Nephron (organoid): Measurements from ENCODE around the gene KRTAP10-3.
A peak's percentile ranks its signal among the peaks of the same experiment; 100 is the strongest.

Experiments used
- H3K27ac Mint-ChIP-seq, 3 experiments: 2 replicates each; pipeline ENCODE4 v1.8.0; 2020; ENCODE audit warnings: mixed read lengths in 3 of 3, mild to moderate bottlenecking in 2 of 3, moderate library complexity in 1 of 3
- H3K27me3 Mint-ChIP-seq: 2 replicates; pipeline ENCODE4 v1.8.0; 2021; ENCODE audit warnings: low read depth, mild to moderate bottlenecking, moderate library complexity, mixed read lengths
- H3K36me3 Mint-ChIP-seq: 2 replicates; pipeline ENCODE4 v1.8.0; 2020; ENCODE audit warnings: low read depth, mixed read lengths
- H3K4me1 Mint-ChIP-seq: 2 replicates; pipeline ENCODE4 v1.8.0; 2020; ENCODE audit warnings: mixed read lengths
- H3K4me3 Mint-ChIP-seq, 3 experiments: 2 replicates each; pipeline ENCODE4 v1.8.0; 2020; ENCODE audit warnings: mild to moderate bottlenecking in 3 of 3, mixed read lengths in 3 of 3, moderate library complexity in 2 of 3
- H3K9me3 Mint-ChIP-seq: 2 replicates; pipeline ENCODE4 v1.8.0; 2020; ENCODE audit warnings: mixed read lengths
- CTCF ChIP-seq, 3 experiments: fragments of 200-600 bp; sonication (generic); IDR thresholded peaks; one replicate each; pipeline ENCODE4 v1.5.0; 2021; ENCODE audit warnings: antibody characterized with exemption in 3 of 3; ENCODE audit not compliant: unreplicated experiment in 3 of 3

KRTAP10-3 gene

GRCh38 chr21:44518686-44519085 is 39.9 kb downstream of the KRTAP10-3 start:
- no peaks in the 10 kb centered on the region for H3K27me3 Mint-ChIP-seq
- no peaks in the 10 kb centered on the region for H3K9me3 Mint-ChIP-seq
- H3K36me3 Mint-ChIP-seq: peaks cover 4% of the 10 kb centered on the region
- H3K4me1 Mint-ChIP-seq: no peaks in the 10 kb centered on the region
- no peak for TF ChIP-seq CTCF (IDR thresholded peaks at IDR 0.05; ENCODE audit: unreplicated experiment in 3 of 3)
- H3K27ac Mint-ChIP-seq: no peak overlapping the region
- H3K4me3 Mint-ChIP-seq: peak overlapping the region in 2 of 3 experiments; percentile 19 to 24

- H3K27me3 Mint-ChIP-seq: peaks cover 4% of the 10 kb centered on the region
- peak overlapping the region in 2 of 3 experiments; percentile 20 to 46 for H3K27ac Mint-ChIP-seq
- H3K9me3 Mint-ChIP-seq: no peaks in the 10 kb centered on the region
- H3K4me3 Mint-ChIP-seq: peak overlapping the region; percentile 68 to 83 (median 82)
- TF ChIP-seq CTCF (IDR thresholded peaks at IDR 0.05; ENCODE audit: unreplicated experiment in 3 of 3): no peak
- H3K36me3 Mint-ChIP-seq: peaks cover 4% of the 10 kb centered on the region
- H3K4me1 Mint-ChIP-seq: no peaks in the 10 kb centered on the region
These were observed 41.3 kb downstream of the KRTAP10-3 start for GRCh38 chr21:44517175-44517899.

GRCh38 chr21:44516828-44517174 is 41.8 kb downstream of the KRTAP10-3 start:
- H3K27ac Mint-ChIP-seq: peak overlapping the region in 1 of 3 experiments; percentile 20
- TF ChIP-seq CTCF (IDR thresholded peaks at IDR 0.05; ENCODE audit: unreplicated experiment in 3 of 3): no peak
- no peaks in the 10 kb centered on the region for H3K4me1 Mint-ChIP-seq
- H3K27me3 Mint-ChIP-seq: peaks cover 4% of the 10 kb centered on the region
- H3K36me3 Mint-ChIP-seq: peaks cover 4% of the 10 kb centered on the region
- no peaks in the 10 kb centered on the region for H3K9me3 Mint-ChIP-seq
- H3K4me3 Mint-ChIP-seq: peak overlapping the region; percentile 68 to 83 (median 82)

DNA sequence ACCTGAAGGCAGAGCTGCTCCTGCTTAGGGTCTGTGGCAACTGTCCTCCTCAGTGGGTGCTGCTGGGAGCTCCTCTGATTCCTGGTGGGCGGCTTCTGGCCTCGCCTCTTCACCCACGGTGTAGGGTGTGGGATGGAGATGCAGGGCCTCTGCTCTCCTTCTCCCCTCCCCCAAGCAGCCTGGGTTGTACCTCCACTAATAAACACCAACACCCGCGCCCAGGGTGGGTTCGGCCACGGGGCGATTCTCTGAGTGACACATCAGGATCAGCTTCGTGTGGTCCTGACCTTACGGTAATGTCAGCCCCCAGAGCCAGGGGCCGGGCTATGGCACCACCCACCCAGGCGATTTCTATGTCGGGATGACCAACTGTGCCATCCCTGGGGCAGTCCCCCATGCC is 42.3 kb downstream of the KRTAP10-3 start:
- Mint-ChIP-seq H3K4me3 (no peak overlapping the region), H3K27me3 (peaks cover 4% of the 10 kb centered on the region), H3K9me3 (no peaks in the 10 kb centered on the region), H3K27ac (no peak overlapping the region), H3K36me3 (peaks cover 4% of the 10 kb centered on the region), H3K4me1 (no peaks in the 10 kb centered on the region)
- TF ChIP-seq CTCF (IDR thresholded peaks at IDR 0.05; ENCODE audit: unreplicated experiment in 3 of 3): no peak

GRCh38 chr21:44515359-44516165 is 43.0 kb downstream of the KRTAP10-3 start:
- Mint-ChIP-seq H3K4me1 (no peaks in the 10 kb centered on the region), H3K36me3 (peaks cover 4% of the 10 kb centered on the region), H3K4me3 (no peak overlapping the region), H3K9me3 (no peaks in the 10 kb centered on the region), H3K27ac (no peak overlapping the region), H3K27me3 (peaks cover 4% of the 10 kb centered on the region)
- no peak for TF ChIP-seq CTCF (IDR thresholded peaks at IDR 0.05; ENCODE audit: unreplicated experiment in 3 of 3)
